HL-60/S4 treated with phorbol 12-myristate 13-acetate at 8.2 ng/mL for 4 days and 3 days (cell line): Measurements from ENCODE around the gene TIGD3.

ENCODE experiments used
- in situ Hi-C: fragments of 300-500 bp; cut with MboI; formaldehyde crosslinking; loops from 2 replicates; pipeline ENCODE4 v1.15.0; 2022; ENCODE audit warnings: low sequenced_read_pairs

Gene TIGD3

DNA sequence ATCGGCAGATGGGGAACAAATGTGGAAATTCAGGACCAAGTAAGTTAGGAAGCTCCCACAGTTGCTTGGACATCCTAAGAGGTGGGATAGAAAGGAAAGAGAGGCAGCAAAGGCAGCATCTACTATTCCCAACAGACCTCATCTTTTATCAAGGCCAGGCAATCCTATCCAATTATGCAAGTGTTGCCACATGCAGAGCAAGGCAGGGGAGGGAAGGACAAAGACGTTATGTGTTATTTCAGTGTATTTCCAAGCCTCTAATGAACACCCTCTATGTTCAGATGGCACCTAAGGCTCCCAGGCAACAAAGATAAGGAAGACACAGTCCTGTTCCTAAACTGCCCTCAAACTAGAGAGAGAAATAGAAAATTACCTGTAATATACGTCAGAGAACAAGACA lies 9.2 kb downstream of the TIGD3 start:
- in situ Hi-C loops = loop anchor here (10.0 kb wide), 1 partner anchor 151 kb away; no protein-coding TSS in a partner anchor

- in situ Hi-C loops = loop anchor here (10.0 kb wide), 1 partner anchor 148 kb away; no protein-coding TSS in a partner anchor
Measured at GRCh38 chr11:65366340-65366773, 11.8 kb downstream of the TIGD3 start.

DNA sequence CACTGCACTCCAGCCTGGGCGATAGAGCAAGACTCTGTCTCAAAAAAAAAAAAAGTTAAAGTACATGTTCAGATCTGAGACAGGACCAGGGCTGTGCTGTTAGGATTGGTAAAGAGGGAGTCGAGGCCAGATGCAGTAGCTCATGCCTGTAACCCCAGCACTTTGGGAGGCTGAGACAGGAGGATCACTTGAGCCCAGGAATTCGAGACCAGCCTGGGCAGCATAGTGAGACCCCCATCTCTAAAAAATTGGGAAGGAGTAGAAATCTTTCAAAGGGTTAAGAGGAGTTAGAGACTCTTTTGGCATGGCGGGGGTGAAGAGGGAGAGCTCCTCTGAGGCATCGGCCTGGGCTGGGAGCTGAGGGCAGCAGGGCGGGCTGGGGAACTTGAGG lies 16.1 kb downstream of the TIGD3 start:
- in situ Hi-C loops = no loop called here

DNA sequence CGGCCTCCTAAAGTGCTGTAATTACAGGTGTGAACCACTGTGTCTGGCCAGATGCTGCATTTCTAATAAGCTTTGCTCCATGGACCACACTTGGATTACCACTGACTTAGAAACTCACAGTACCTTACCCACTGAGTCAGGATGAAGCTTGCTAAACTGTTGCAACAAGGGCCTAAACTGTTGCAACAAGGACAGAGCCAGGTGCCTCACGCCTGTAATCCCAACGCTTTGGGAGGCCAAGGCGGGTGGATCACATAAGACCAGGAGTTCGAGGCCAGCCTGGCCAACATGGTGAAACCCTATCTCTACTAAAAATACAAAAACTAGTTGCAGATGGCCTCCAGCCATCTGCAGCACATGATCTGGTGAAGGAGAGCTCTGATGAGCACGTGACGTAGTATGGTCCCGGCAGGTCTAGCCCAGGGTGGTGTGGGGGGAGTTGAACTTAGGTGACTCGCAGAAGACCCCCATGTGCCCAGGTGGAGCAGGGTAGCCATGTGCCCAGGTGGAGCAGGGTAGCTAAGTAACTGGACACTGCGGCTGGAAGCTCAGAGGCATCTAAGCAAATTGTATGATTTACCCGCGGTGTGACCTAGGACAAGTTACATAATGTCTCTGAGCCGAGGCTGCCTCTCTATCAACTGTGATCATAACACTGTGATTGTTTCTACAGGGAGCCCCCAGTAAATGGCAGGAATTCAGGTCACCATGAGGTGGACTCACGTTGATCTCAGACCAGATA lies 19.5 kb downstream of the TIGD3 start:
- in situ Hi-C loops = no loop called here

GRCh38 chr11:65375012-65375411 lies 20.5 kb downstream of the TIGD3 start:
- in situ Hi-C loops = no loop called here

- in situ Hi-C loops = no loop called here
Measured at GRCh38 chr11:65376138-65376713, 21.7 kb downstream of the TIGD3 start.

DNA sequence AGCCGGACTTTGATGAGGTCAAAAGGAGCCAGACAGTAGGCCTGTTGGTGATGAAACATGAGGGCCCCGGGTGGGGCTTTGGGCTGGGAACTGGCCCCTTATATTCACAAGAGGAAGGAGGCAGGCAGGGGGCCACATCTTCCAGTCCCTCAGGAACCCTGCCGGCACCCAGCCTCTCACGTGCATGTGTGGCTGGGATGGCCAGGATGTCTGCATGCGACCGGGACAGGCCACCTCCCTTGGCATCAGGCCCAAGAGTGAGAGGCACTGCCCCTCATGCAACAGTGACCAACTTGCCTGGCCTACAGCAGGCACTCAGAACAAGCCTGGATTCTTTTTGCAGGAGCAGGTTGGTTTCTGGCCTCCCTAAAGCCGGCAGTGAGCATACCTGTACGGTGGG lies 22.5 kb downstream of the TIGD3 start:
- in situ Hi-C loops = no loop called here

GRCh38 chr11:65377777-65378176 lies 23.2 kb downstream of the TIGD3 start:
- in situ Hi-C loops = no loop called here

DNA sequence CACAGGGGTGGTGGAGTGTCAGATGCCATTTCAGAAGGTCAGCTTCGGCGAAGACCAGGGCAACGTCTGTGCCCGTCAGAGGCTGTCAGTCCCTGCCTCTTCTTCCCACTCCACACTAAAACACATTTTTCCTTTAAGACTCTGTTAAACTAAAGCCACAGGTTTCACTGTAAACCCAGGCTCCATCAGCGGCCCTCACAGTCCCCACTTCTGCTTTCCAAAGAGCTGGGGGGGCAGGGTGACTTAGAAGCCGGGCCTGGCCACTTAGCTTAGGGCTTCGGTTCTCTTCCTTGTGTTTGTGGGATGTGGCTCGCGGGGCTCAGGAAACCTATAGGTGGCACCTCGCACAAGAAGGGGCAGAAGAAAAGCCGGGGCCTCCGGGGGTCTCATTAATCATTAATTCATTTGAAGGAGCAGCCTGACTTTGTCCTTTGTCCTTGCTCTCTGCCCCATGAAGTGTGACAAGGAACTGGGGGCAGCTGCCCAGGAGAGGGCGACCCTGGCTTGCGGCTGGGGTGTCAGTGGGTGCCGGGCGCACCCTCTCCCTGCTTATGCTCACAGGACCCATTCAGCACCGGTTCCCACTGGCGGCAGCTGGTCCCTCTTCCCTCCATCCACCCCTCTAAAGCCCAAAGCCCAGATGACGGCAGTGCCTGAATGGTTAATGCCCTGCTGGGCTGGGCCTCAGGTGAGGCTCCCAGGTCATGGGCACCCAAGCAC lies 23.8 kb downstream of the TIGD3 start:
- in situ Hi-C loops = no loop called here

- in situ Hi-C loops = no loop called here
Measured at GRCh38 chr11:65378928-65379638, 24.5 kb downstream of the TIGD3 start.

DNA sequence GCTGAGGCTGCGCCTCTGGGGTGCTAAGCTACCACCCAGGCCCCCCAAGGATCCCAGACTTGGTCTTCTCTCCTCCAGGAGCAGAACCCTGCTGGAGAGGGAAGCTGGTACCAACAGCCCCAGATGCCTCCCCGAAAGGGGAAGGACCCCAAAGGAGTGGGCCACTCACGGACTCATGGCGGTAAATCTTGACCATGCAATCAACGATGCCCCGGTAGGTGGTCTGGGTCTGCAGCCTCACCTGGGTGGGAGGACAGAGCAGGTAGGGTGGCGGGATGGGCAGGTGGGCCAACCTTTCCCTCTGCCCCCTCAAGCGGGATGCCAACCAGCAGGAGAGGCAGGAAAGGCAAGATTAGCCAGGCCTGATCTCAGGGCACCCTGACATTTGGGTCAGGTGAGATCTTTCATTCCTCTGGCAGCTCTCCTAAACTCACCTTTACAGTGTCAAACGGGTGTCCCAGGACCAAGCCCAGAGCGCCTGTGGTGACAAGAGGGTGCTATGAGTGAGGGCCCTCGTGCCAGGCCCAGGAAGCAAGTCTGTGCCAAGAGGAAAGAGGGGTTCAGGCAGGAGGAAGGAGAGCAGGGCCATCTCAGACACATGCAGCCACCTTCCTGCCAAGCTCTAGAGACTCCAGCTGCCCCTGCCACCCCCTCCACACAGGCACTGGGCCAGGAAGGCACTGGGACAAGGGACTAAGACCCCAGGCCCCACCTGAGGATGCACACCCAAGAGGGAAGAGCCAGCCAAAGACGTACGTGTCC lies 25.3 kb downstream of the TIGD3 start:
- in situ Hi-C loops = no loop called here

GRCh38 chr11:65380460-65381119 lies 26.0 kb downstream of the TIGD3 start:
- in situ Hi-C loops = no loop called here

DNA sequence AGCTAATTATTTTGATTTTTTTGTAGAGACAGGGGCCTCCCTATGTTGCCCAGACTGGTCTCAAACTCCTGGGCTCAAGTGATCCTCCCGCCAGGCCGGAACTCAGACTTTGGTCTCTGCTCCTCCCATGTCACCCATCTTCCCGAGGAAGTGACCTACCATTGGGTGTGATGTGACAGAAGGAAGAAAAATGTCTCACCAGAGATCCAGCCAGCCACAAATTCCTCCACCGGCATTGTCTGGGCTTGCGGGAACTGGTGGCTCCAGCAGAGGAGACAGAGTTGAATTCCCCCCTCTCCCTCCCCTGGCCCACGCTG lies 27.1 kb downstream of the TIGD3 start:
- in situ Hi-C loops = no loop called here

DNA sequence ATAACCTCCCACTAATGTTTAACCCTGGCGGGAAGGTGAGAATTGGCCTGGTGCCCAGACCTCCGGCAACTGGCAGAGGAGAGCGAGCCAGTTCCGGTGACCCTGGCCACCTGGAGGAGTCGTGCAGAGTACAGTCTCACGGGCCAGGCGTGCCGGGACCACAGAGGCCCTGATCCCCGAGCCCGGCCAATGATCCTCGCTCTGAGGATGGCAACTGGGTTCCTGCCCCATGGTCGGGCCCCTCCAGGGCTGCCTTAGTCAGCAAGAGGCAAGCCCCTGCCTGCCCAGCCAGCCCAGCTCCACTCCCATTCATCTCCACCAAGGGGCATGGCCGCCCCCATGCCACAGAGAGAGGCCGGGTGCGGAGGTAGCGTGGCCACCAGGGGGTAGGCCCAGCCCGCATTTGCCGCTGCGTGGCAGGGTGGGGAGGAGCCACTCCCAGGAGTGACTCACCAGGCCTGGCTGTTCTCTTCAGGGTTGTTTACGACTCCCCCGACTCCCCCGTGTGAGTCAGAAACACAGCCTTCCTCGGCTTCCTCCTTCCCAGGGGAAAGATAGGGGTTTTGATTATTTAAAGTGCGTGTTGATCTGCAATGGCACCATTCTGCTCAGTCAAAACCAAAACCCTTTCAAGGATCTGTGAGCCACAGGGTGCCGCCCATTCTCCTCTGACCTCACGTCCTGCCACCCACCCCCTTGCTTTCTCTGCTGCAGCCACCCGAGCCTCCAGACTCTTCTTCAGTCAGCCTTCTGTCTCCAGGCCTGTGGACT lies 27.7 kb downstream of the TIGD3 start, which contains the start of gene SLC25A45:
TSS of gene SLC25A45 (minus strand) at position 614 of the 771 bp plus-strand sequence. CDS start 695 bp downstream, outside the sequence.
- in situ Hi-C loops = no loop called here

GRCh38 chr11:65382804-65383368 lies 28.3 kb downstream of the TIGD3 start:
- in situ Hi-C loops = no loop called here

DNA sequence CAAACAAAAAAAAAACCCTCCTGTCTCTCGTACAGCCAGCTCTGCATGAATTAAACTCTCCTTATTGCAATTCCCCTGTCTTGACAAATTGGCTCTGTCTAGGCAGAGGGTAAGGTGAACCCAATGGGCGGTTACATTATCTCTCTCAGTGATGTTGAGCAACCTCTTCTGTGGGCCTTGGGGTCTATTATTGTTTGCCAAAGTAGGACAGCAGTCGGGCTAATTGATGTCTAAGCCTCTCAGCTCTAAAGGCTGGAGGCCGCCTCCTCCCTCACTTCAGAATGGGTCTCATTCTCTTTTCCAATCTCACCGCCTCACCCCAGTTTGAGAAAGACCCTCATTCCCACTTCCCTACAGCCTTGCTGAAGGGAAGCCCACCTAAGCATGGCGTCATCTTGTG lies 29.2 kb downstream of the TIGD3 start:
- in situ Hi-C loops = no loop called here

- in situ Hi-C loops = no loop called here
Measured at GRCh38 chr11:65384301-65384889, 29.8 kb downstream of the TIGD3 start.

- in situ Hi-C loops = no loop called here
Measured at GRCh38 chr11:65386307-65387140, 32.0 kb downstream of the TIGD3 start, which contains the start of gene FRMD8. FRMD8 (plus strand) TSS chr11:65386637; CDS start chr11:65387037, 400 bp downstream.
